ENCODE measurements around the gene COL7A1. TPM values are rescaled to one million over a fixed set of nuclear protein-coding genes. Genes with fewer than 3 reads are reported as not detected.
A peak's percentile ranks its signal among the peaks of the same experiment; 100 is the strongest.

The COL7A1 gene
- polyA plus RNA-seq, 1 of the 3 experiments (the other 2 are of a cell fraction), result 10.8 TPM

- peak within 1 kb of the TSS; percentile 98 for H3K4me2 ChIP-seq
- POLR2A ChIA-PET, result interaction anchor here (0.6 to 1.0 kb wide), 3 partner anchors 20 to 54 kb away, joined by 3 to 4 read pairs (median 3); partner anchors contain the start of gene SLC26A6
- H3K36me3 ChIP-seq (replicated peaks in 1 of 2; ENCODE audit: control insufficient read depth in 1 of 2, insufficient read depth in 2 of 2, low read length in 1 of 2), result peaks cover 19 to 36% of the 10 kb centered on the region in 2 experiments
- DNase-seq, result peak; percentile 98
- H3K9me2 ChIP-seq, result no peaks in the 10 kb centered on the region
- no peaks in the 10 kb centered on the region for H3K27me3 ChIP-seq (ENCODE audit: insufficient read depth)
- no peaks in the 10 kb centered on the region for H3K9me3 ChIP-seq
- peak within 1 kb of the TSS; percentile 77 to 96 for H3K4me3 ChIP-seq (ENCODE audit: low read depth in 2 of 2, low read length in 1 of 2)
- CTCF ChIA-PET, result interaction anchor here (1.0 to 4.6 kb wide), 7 partner anchors 11 to 151 kb away, joined by 3 to 40 read pairs (median 4); partner anchors contain the start of gene SLC26A6
- peak within 1 kb of the TSS; percentile 88; the same call in 1 of the 2 replicates for H2AFZ ChIP-seq (ENCODE audit: low read depth)
- peak within 1 kb of the TSS; percentile 87 for H3K9ac ChIP-seq
- H3F3A ChIP-seq (replicated peaks; ENCODE audit: insufficient read depth), result peaks cover 5% of the 10 kb centered on the region
- H3K27ac ChIP-seq (ENCODE audit: low read depth in 2 of 2, low read length in 1 of 2), result peak within 1 kb of the TSS; percentile 51 to 78; a peak in 2 of 4 replicates
- peaks cover 5 to 7% of the 10 kb centered on the region in 2 experiments; a peak in 3 of 4 replicates for H3K4me1 ChIP-seq (ENCODE audit: control insufficient read depth in 1 of 2, insufficient read depth in 2 of 2, low read depth in 1 of 2, low read length in 1 of 2)
- H4K20me1 ChIP-seq (ENCODE audit: insufficient read depth), result no peaks in the 10 kb centered on the region
- peaks cover 47% of the 10 kb centered on the region for H3K79me2 ChIP-seq (ENCODE audit: insufficient read depth)
- WGBS (ENCODE audit: low lambda C conversion rate), result 9% methylated on average over 35 of the region's 86 CpGs
- TF ChIP-seq POLR2AphosphoS5 (IDR thresholded peaks at IDR 0.05; ENCODE audit: low read depth, low read length) (peak; percentile 84), MAX (IDR thresholded peaks at IDR 0.05; ENCODE audit: low read depth) (peak; percentile 64; the same call in 1 of the 2 replicates), USF2 (IDR thresholded peaks at IDR 0.05; ENCODE audit: borderline replicate concordance, low read depth, low read length) (no peak), ZBTB33 (IDR thresholded peaks at IDR 0.05; ENCODE audit: borderline replicate concordance, low read depth) (no peak), EP300 (IDR thresholded peaks at IDR 0.05; ENCODE audit: borderline replicate concordance in 1 of 2, low read depth in 1 of 2, low read length in 1 of 2) (no peak), GATA2 (CRISPR knock-in tag; IDR thresholded peaks at IDR 0.05) (no peak), MEF2A (IDR thresholded peaks at IDR 0.05; ENCODE audit: borderline replicate concordance, low read depth) (no peak), CHD2 (IDR thresholded peaks at IDR 0.05; ENCODE audit: low read length, partially characterized antibody) (no peak), FOSL2 (IDR thresholded peaks at IDR 0.05; ENCODE audit: borderline replicate concordance, low read depth) (no peak), JUND (IDR thresholded peaks at IDR 0.05) (no peak), USF1 (IDR thresholded peaks at IDR 0.05; ENCODE audit: borderline replicate concordance, low read depth) (no peak), FOXJ3 (CRISPR knock-in tag; IDR thresholded peaks at IDR 0.05) (no peak), CTCF (IDR thresholded peaks at IDR 0.05) (peak; percentile 64), REST (IDR thresholded peaks at IDR 0.05; ENCODE audit: low read depth, low read length) (no peak), YY1 (IDR thresholded peaks at IDR 0.05; ENCODE audit: low read depth) (peak; percentile 95), TCF12 (IDR thresholded peaks at IDR 0.05) (no peak), SIN3A (IDR thresholded peaks at IDR 0.05; ENCODE audit: borderline replicate concordance, low read depth, low read length) (no peak), FOXM1 (IDR thresholded peaks at IDR 0.05; ENCODE audit: low read depth) (no peak), RAD21 (IDR thresholded peaks at IDR 0.05; ENCODE audit: low read length) (peak; percentile 57), GABPA (IDR thresholded peaks at IDR 0.05; ENCODE audit: low read depth) (no peak), EZH2phosphoT487 (IDR thresholded peaks at IDR 0.05; ENCODE audit: borderline replicate concordance, low read depth) (no peak), MXI1 (IDR thresholded peaks at IDR 0.05; ENCODE audit: low read depth, low read length) (peak; percentile 46; the same call in 1 of the 2 replicates)
These were observed 14.2 kb upstream of the COL7A1 start, which contains the start of gene UQCRC1 for GRCh38 chr3:48609088-48610005. TSS of gene UQCRC1 (minus strand) at chr3:48609646. CDS start at chr3:48609620, 26 bp downstream.

All from SK-N-SH (cell line).